Stimulated activated naive CD8-positive, alpha-beta T cell treated with anti-CD3 and anti-CD28 coated beads, Interleukin-15, amount 100 ng/mL, for 72 hours (primary cell): ENCODE measurements around the gene CXCL12.

Experiments used
- ATAC-seq: fragments of 150-1000 bp; cut with Tn5 transposase; 2 replicates; pipeline ENCODE4 v1.10.0; 2021; ENCODE audit warnings: mild to moderate bottlenecking, moderate library complexity
- DNase-seq, 2 donors: peaks; one replicate each; pipeline ENCODE4 v3.0.0; 2021 to 2022
- H3K27ac Mint-ChIP-seq, 2 donors: one replicate each; pipeline ENCODE4 v1.8.0; 2022; ENCODE audit warnings: mild to moderate bottlenecking in 2 of 2, mixed read lengths in 2 of 2, moderate library complexity in 2 of 2
- H3K27me3 Mint-ChIP-seq: one replicate; pipeline ENCODE4 v1.8.0; 2022; ENCODE audit warnings: mixed read lengths
- H3K4me1 Mint-ChIP-seq: one replicate; pipeline ENCODE4 v1.8.0; 2022; ENCODE audit warnings: mild to moderate bottlenecking, mixed read lengths
- H3K4me3 Mint-ChIP-seq, 2 donors: one replicate each; pipeline ENCODE4 v1.8.0; 2022; ENCODE audit warnings: mild to moderate bottlenecking in 2 of 2, mixed read lengths in 2 of 2, moderate library complexity in 1 of 2
- H3K9me3 Mint-ChIP-seq, 2 donors: one replicate each; pipeline ENCODE4 v1.8.0; 2022; ENCODE audit warnings: mixed read lengths in 2 of 2

CXCL12 gene

DNA sequence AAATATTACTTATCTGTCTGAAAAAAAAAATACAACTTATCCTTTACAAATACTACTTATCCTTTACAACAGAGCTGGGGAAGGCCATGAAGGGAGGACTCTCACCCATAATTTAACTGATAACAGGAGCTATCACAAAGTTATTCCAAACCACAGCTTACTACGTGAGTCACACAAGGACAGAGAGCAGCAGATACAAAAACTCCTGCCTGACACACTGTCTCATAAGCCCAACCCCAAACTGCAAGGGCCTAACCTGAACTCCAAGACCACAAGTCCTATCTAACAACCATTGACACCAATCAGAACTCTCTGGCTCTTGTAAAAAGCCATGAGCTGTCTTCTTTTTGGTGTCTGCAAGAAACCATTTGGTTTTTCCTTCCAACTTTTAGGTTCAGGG is 28.5 kb upstream of the CXCL12 start:
- no peak overlapping the region for H3K4me3 Mint-ChIP-seq
- no peak overlapping the region for H3K27ac Mint-ChIP-seq
- peaks cover 7 to 18% of the 10 kb centered on the region in 2 donors for H3K9me3 Mint-ChIP-seq
- H3K27me3 Mint-ChIP-seq: peaks cover 12% of the 10 kb centered on the region
- DNase-seq: no peak
- no peak for ATAC-seq
- no peaks in the 10 kb centered on the region for H3K4me1 Mint-ChIP-seq

- no peak for DNase-seq
- H3K4me1 Mint-ChIP-seq: no peaks in the 10 kb centered on the region
- peaks cover 12% of the 10 kb centered on the region for H3K27me3 Mint-ChIP-seq
- H3K9me3 Mint-ChIP-seq: peaks cover 4 to 18% of the 10 kb centered on the region in 2 donors
- H3K4me3 Mint-ChIP-seq: no peak overlapping the region
- no peak for ATAC-seq
- H3K27ac Mint-ChIP-seq: no peak overlapping the region
These were observed 26.4 kb upstream of the CXCL12 start for GRCh38 chr10:44411251-44411650.

DNA sequence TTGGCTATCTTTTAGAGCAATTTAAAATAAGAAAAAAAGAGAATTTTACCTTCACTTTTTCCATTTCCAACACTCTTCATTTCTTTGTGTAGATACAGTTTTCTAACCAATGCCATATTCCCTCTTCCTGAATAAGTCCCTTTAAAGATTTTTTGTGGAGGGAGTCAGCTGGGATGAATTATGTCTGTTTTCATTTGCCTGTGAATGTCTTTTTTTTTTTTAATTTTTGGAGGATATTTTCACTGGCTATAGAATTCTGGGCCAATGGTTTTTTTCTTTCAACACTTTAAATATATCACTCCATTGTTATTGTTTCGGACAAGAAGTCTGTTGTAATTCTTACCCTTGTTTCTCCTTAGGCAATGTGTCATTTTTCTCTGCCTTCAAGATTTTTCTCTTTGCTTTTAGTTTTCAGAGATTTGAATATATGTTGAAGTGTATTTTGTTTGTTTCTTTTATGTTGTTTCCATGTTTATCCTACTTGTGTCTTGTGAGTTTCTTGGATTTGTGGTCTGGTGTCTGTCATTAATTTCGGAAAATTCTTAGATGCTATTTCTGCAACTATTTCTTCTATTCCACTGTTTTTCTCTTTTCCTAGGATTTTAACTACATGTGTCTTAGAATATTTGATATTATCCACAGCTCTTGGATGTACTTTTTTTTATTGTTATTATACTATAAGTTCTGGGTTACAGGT is 20.0 kb upstream of the CXCL12 start:
- ATAC-seq: no peak
- DNase-seq: no peak
- Mint-ChIP-seq H3K27me3 (peaks cover 21% of the 10 kb centered on the region), H3K9me3 (no peaks in the 10 kb centered on the region), H3K4me1 (no peaks in the 10 kb centered on the region), H3K4me3 (no peak overlapping the region), H3K27ac (no peak overlapping the region)

DNA sequence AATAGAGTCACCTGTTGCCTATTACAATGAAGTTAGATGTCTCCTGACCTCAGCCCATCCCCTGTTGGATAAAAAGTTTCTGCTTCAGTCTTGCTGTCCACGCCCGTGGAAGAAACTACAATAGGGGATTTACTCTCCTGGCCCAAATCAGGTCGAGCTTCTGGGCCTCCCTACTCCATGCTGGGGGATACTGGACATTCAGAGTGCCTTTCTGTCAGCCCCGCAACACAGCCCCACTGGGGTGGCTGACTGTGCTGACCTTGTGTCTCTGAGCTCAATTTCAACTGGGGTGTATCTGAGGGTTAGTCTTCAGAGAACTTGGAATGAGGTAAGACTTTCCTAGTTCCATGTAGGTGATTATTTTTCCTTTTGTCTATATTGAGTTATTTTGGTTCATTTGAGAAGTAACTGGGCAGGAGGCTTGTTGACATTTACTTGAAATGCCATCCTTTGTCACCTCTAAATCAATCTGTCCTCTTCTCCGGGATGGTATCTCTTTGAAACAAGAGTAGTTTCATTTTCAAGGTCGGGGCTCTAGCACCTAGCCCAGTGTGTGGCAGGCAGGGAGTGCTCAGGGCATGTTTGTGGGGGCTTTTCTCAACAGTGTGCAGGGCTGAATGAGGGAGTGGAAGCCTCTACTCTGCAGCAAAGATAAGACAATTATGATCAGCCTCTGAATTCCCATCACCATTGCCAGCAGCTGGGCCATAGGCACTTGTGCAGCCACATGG is 17.7 kb upstream of the CXCL12 start:
- H3K9me3 Mint-ChIP-seq: no peaks in the 10 kb centered on the region
- ATAC-seq: no peak
- DNase-seq: no peak
- peaks cover 9% of the 10 kb centered on the region for H3K27me3 Mint-ChIP-seq
- H3K4me1 Mint-ChIP-seq: no peaks in the 10 kb centered on the region
- H3K27ac Mint-ChIP-seq: no peak overlapping the region
- no peak overlapping the region for H3K4me3 Mint-ChIP-seq

- Mint-ChIP-seq H3K9me3 (no peaks in the 10 kb centered on the region), H3K27ac (no peak overlapping the region), H3K27me3 (peaks cover 24% of the 10 kb centered on the region), H3K4me1 (no peaks in the 10 kb centered on the region), H3K4me3 (no peak overlapping the region)
- DNase-seq (no peak), ATAC-seq (no peak)
These were observed 15.6 kb upstream of the CXCL12 start for GRCh38 chr10:44400541-44400940.

DNA sequence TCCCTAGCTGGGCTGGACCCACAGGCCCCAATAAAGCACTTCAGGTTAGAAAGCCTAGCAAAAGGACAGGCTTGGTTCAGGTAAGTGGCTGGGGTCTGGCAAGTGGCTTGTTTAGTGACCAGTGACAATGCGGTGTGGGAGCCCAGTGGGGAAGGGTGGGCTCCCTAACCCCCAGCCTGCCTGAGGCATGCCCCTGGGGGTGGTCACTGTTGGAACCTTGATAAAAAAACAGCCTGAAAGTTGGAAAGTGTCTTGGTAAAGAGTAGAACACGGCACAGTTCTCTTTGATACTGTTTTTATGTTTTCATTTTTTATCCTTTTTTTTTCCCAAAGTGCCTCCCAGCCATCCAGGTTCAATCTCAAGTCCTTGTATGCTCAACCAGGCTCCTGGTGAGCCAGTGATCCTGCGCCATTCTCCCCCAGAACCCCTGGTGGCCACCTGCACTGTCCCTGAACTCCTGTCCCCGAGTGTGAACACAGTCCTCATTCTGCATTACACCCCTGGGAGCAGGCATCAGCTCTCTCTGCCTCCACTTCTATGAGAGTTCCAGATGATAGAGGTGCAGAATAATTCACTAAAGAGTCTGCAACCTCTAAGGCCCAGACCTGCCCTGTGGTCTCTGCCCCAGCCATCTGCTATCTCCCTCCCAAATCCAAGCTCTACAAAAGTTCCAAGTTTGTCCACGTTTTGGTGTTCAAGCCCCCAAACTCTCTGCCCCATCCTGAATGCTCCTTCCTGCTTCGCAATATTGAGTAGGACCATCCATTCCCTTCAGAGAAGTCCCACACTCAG is 15.0 kb upstream of the CXCL12 start:
- ATAC-seq (no peak), DNase-seq (no peak)
- Mint-ChIP-seq H3K4me1 (no peaks in the 10 kb centered on the region), H3K9me3 (no peaks in the 10 kb centered on the region), H3K27me3 (peaks cover 31% of the 10 kb centered on the region), H3K27ac (peak overlapping the region in 1 of 2 donors; percentile 13), H3K4me3 (no peak overlapping the region)

GRCh38 chr10:44398747-44399658 is 14.1 kb upstream of the CXCL12 start:
- DNase-seq: no peak
- peaks cover 32% of the 10 kb centered on the region for H3K27me3 Mint-ChIP-seq
- no peak for ATAC-seq

GRCh38 chr10:44398271-44398670 is 13.4 kb upstream of the CXCL12 start:
- Mint-ChIP-seq H3K27ac (no peak overlapping the region), H3K4me3 (no peak overlapping the region), H3K9me3 (no peaks in the 10 kb centered on the region), H3K4me1 (no peaks in the 10 kb centered on the region), H3K27me3 (peaks cover 32% of the 10 kb centered on the region)
- ATAC-seq: no peak
- DNase-seq: no peak

More at GRCh38 chr10:44398747-44399658, 14.1 kb upstream of the CXCL12 start:
- no peaks in the 10 kb centered on the region for H3K9me3 Mint-ChIP-seq
- H3K4me3 Mint-ChIP-seq: no peak overlapping the region
- no peak overlapping the region for H3K27ac Mint-ChIP-seq
- H3K4me1 Mint-ChIP-seq: no peaks in the 10 kb centered on the region

DNA sequence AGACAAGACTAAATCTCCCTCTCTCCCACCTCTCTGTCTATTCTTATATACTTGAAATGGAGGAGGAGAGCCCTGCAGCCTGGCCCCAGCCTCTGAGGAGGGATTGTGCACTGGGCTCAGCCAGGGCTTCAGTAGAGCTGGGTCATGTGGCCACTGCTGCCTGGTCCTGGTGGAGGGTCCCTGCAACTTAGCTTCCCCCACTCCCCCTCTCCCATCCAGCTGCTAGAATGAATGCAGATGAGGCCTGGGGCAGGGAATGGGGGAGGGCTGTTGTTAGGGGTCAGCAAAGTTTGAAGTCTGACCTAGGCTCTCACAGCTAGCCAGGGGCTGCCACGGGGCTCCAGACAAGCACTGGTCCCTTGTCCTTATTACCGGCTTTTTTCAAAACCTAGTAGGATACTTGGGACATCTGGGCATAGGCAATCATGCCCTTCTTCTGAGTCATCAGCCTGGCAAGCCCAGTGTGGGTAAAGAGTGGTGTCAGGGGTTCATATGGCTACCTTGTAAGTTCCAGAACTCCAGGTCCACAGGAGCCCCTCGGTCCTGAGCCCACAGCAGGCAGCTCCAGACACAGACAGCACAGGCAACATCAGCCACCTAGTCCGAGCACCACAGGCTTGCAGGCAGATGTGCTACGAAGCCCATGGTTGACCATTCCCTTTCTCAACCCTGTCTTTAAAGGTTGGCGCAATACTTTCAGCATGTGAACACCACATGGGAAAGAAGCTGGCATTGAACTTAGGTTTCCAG is 12.8 kb upstream of the CXCL12 start:
- Mint-ChIP-seq H3K4me1 (no peaks in the 10 kb centered on the region), H3K9me3 (no peaks in the 10 kb centered on the region), H3K27me3 (peaks cover 33% of the 10 kb centered on the region), H3K4me3 (no peak overlapping the region), H3K27ac (no peak overlapping the region)
- DNase-seq: no peak
- no peak for ATAC-seq

GRCh38 chr10:44396671-44397191 is 11.8 kb upstream of the CXCL12 start:
- Mint-ChIP-seq H3K4me3 (no peak overlapping the region), H3K27ac (peak overlapping the region in 1 of 2 donors; percentile 64), H3K27me3 (peaks cover 36% of the 10 kb centered on the region), H3K4me1 (no peaks in the 10 kb centered on the region), H3K9me3 (no peaks in the 10 kb centered on the region)
- DNase-seq (no peak), ATAC-seq (no peak)

GRCh38 chr10:44395902-44396670 is 11.2 kb upstream of the CXCL12 start:
- Mint-ChIP-seq H3K27ac (peak overlapping the region in 1 of 2 donors; percentile 64), H3K9me3 (no peaks in the 10 kb centered on the region), H3K4me1 (no peaks in the 10 kb centered on the region), H3K4me3 (no peak overlapping the region), H3K27me3 (peaks cover 41% of the 10 kb centered on the region)
- DNase-seq (no peak), ATAC-seq (no peak)

DNA sequence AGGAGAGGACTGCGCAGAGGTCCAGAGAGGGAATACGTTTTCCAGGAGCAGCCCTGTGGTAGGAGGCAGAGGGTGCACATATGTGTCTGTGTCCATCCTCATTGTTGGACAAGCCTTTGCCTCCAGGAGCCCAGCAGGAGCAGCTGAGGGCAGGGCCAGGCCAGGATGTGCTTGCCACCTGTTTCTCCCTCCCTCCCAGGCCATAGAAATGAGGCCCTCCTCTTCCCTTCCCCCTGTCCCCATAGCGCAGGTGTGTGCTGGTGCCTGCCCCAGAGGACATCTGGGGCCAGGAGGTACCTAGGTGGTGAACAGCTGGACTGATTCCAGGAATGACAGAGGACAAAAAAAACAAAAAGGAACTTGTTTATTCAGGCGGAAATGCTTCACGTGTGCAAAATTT is 10.5 kb upstream of the CXCL12 start:
- no peak for ATAC-seq
- Mint-ChIP-seq H3K4me1 (no peaks in the 10 kb centered on the region), H3K4me3 (no peak overlapping the region), H3K27ac (no peak overlapping the region), H3K27me3 (peaks cover 47% of the 10 kb centered on the region), H3K9me3 (no peaks in the 10 kb centered on the region)
- no peak for DNase-seq

- DNase-seq (no peak), ATAC-seq (no peak)
- no peak overlapping the region for H3K4me3 Mint-ChIP-seq
- no peaks in the 10 kb centered on the region for H3K9me3 Mint-ChIP-seq
- H3K27ac Mint-ChIP-seq: no peak overlapping the region
- peaks cover 47% of the 10 kb centered on the region for H3K27me3 Mint-ChIP-seq
- no peaks in the 10 kb centered on the region for H3K4me1 Mint-ChIP-seq
These were observed 9.9 kb upstream of the CXCL12 start for GRCh38 chr10:44394696-44395381.
